HepG2 (cell line): ENCODE measurements around the gene CDC37L1. TPM values are rescaled to one million over a fixed set of nuclear protein-coding genes. Genes with fewer than 3 reads are reported as not detected.
A peak's percentile ranks its signal among the peaks of the same experiment; 100 is the strongest.

ENCODE experiments used
- ARNT2 ChIP-seq: sonication (generic); formaldehyde crosslinking; IDR thresholded peaks from 2 replicates; pipeline ENCODE4 v1.8.0; 2022; ENCODE audit warnings: mild to moderate bottlenecking, low read depth, missing genetic modification reagents, moderate library complexity
- ATF4 ChIP-seq, 2 experiments: fragments of 450-650 bp in 1 of 2; sonication (generic) in 1 of 2; formaldehyde crosslinking; IDR thresholded peaks; 2 replicates each; pipeline versions ENCODE4 v1.5.0 to v1.8.0; 2020 to 2022; ENCODE audit warnings: mild to moderate bottlenecking in 1 of 2, missing genetic modification reagents in 1 of 2
- BORCS8-MEF2B ChIP-seq: sonication (generic); formaldehyde crosslinking; IDR thresholded peaks from 2 replicates; pipeline ENCODE4 v1.8.0; 2022; ENCODE audit warnings: mild to moderate bottlenecking, missing genetic modification reagents
- CREB1 ChIP-seq, 2 experiments: fragments of 450-650 bp in 1 of 2; IDR thresholded peaks; 2 replicates each; pipeline ENCODE4 v1.6.1; 2016 to 2017; ENCODE audit warnings: control low read depth in 1 of 2, mild to moderate bottlenecking in 1 of 2, missing compliant biosample characterization in 1 of 2, missing genetic modification characterization in 1 of 2
- FOXK1 ChIP-seq: sonication (generic); formaldehyde crosslinking; IDR thresholded peaks from 2 replicates; pipeline ENCODE4 v1.4.0; 2020; ENCODE audit warnings: low read depth, missing genetic modification reagents, borderline replicate concordance
- GTF3A ChIP-seq: sonication (generic); formaldehyde crosslinking; conservative IDR thresholded peaks from 2 replicates; pipeline ENCODE4 v1.4.0; 2020; ENCODE audit warnings: mild to moderate bottlenecking, missing genetic modification reagents
- HDAC2 ChIP-seq: sonication (generic); formaldehyde crosslinking; IDR thresholded peaks from 2 replicates; pipeline ENCODE4 v1.4.0; 2020; ENCODE audit warnings: missing genetic modification reagents
- KDM2A ChIP-seq: sonication (generic); formaldehyde crosslinking; IDR thresholded peaks from 2 replicates; pipeline ENCODE4 v1.4.0; 2020; ENCODE audit warnings: low read depth, missing genetic modification reagents, borderline replicate concordance
- KLF12 ChIP-seq: sonication (generic); formaldehyde crosslinking; IDR thresholded peaks from 2 replicates; pipeline ENCODE4 v1.4.0; 2020; ENCODE audit warnings: missing genetic modification reagents, borderline replicate concordance
- KMT2B ChIP-seq: IDR thresholded peaks from 2 replicates; pipeline ENCODE4 v1.6.1; 2016; ENCODE audit warnings: missing genetic modification reagents, missing compliant biosample characterization
- MXI1 ChIP-seq: IDR thresholded peaks from 3 replicates; pipeline ENCODE4 v1.6.1; 2012; ENCODE audit warnings: low read depth, low read length, inconsistent platforms, borderline replicate concordance
- MYC ChIP-seq: sonication (generic); formaldehyde crosslinking; IDR thresholded peaks from 2 replicates; pipeline ENCODE4 v1.9.0; 2021; ENCODE audit warnings: missing genetic modification reagents, borderline replicate concordance
- PHF20 ChIP-seq: sonication (generic); formaldehyde crosslinking; IDR thresholded peaks from 2 replicates; pipeline ENCODE4 v1.5.0; 2020; ENCODE audit warnings: mild to moderate bottlenecking, missing genetic modification reagents
- RORA ChIP-seq: sonication (generic); formaldehyde crosslinking; IDR thresholded peaks from 2 replicates; pipeline ENCODE4 v1.5.0; 2020; ENCODE audit warnings: mild to moderate bottlenecking, missing genetic modification reagents, moderate library complexity
- SAP130 ChIP-seq: IDR thresholded peaks from 2 replicates; pipeline ENCODE4 v1.6.1; 2016; ENCODE audit warnings: low read depth
- SCMH1 ChIP-seq: sonication (generic); formaldehyde crosslinking; IDR thresholded peaks from 2 replicates; pipeline ENCODE4 v1.9.0; 2021; ENCODE audit warnings: missing genetic modification reagents, mild to moderate bottlenecking, borderline replicate concordance
- ZFX ChIP-seq: sonication (generic); formaldehyde crosslinking; IDR thresholded peaks from 2 replicates; pipeline ENCODE4 v1.4.0; 2020; ENCODE audit warnings: mild to moderate bottlenecking, low read depth, missing genetic modification reagents, moderate library complexity
- ZMYM4 ChIP-seq: sonication (generic); formaldehyde crosslinking; IDR thresholded peaks from 2 replicates; pipeline ENCODE4 v1.8.1; 2023; ENCODE audit warnings: mild to moderate bottlenecking, missing genetic modification reagents
- ZNF441 ChIP-seq: sonication (generic); formaldehyde crosslinking; IDR thresholded peaks from 2 replicates; pipeline ENCODE4 v1.7.0; 2021; ENCODE audit warnings: missing genetic modification reagents, borderline replicate concordance
- ZNF563 ChIP-seq: sonication (generic); formaldehyde crosslinking; IDR thresholded peaks from 2 replicates; pipeline ENCODE4 v1.8.0; 2022; ENCODE audit warnings: mild to moderate bottlenecking, moderate library complexity, missing genetic modification reagents
- ZNF670 ChIP-seq: sonication (generic); formaldehyde crosslinking; IDR thresholded peaks from 2 replicates; pipeline ENCODE4 v1.8.0; 2022; ENCODE audit warnings: mild to moderate bottlenecking, missing genetic modification reagents, borderline replicate concordance
- ZNF772 ChIP-seq: sonication (generic); formaldehyde crosslinking; IDR thresholded peaks from 2 replicates; pipeline ENCODE4 v1.5.0; 2020; ENCODE audit warnings: mild to moderate bottlenecking, missing genetic modification reagents
- polyA plus RNA-seq, 8 experiments: library from polyadenylated mRNA; depleted of rRNA in 3 of 8; stranded (reverse) in 7 of 8; unstranded in 1 of 8; fragments of >200 nt; fragmentation: Illumina TruSeq in 4 of 8; extraction: Trizol in 4 of 8; gene quantifications; 2 replicates each; pipeline versions ENCODE4 v1.2.1 to v1.2.3, GENCODE V29; 2011 to 2016; ENCODE audit warnings: low read depth in 4 of 8, missing spikeins in 1 of 8, mixed read lengths in 1 of 8; ENCODE audit not compliant: insufficient read depth in 1 of 8
- total RNA-seq, 5 experiments: library from RNA; depleted of rRNA; stranded (reverse); fragments of >200 nt; fragmentation: Illumina TruSeq; extraction: Trizol; gene quantifications; 2 replicates each; pipeline ENCODE4 v1.2.3, GENCODE V29; 2016; ENCODE audit warnings: low read depth in 1 of 5
- TF ChIP-seq, protein P1 (sequence below): sonication (generic); formaldehyde crosslinking; IDR thresholded peaks from 2 replicates; pipeline ENCODE4 v1.9.0; 2022; ENCODE audit warnings: missing genetic modification reagents, mild to moderate bottlenecking, borderline replicate concordance
- TF ChIP-seq, protein P2 (sequence below), 2 experiments: sonication (generic) in 1 of 2; formaldehyde crosslinking in 1 of 2; IDR thresholded peaks; 2 replicates each; pipeline versions ENCODE4 v1.4.0 to v1.6.1; 2018 to 2020; ENCODE audit warnings: missing genetic modification reagents in 2 of 2, borderline replicate concordance in 1 of 2, low read depth in 1 of 2, mild to moderate bottlenecking in 1 of 2, missing biosample characterization in 1 of 2

The CDC37L1 gene
- total and polyA plus RNA-seq, 2 of the 13 experiments (the other 11 are each of a cell fraction or from before 2014, with no cell fraction given): 5.5 to 17.0 TPM

DNA sequence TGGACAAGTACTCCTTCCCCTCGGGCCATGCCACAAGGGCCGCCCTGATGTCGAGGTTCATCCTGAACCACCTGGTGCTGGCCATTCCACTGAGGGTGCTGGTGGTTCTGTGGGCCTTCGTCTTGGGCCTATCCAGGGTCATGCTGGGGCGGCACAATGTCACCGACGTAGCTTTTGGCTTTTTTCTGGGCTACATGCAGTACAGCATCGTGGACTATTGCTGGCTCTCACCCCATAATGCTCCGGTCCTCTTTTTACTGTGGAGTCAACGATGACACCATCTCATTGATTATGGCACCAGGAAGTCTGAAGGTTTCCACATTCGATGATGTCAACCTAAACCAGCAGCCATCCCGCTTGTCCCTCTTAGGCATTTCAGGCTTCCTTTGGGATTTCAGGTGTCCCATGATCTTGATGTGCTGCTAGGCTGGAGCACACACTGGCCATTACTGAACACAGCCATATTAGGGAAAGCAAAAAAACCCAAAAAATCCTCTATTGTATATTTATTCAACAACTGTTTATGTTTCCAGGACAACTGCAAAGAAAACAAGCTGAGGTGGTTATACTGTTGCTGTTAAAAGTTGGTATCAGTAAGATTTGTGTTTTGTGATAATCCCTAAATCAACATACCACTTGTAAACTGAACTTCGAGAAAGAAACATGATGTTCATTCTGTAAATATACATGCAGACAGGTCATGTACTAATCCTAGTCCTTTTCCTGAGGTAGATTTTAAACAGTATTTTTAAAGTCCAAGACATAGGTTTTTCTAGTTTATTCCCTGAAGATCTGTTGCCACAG, 16.2 kb upstream of the CDC37L1 start (continued):
- TF ChIP-seq RORA (CRISPR knock-in tag) (no peak), SAP130 (CRISPR knock-in tag) (peak; percentile 9; the same call in 1 of the 2 replicates), ZNF772 (CRISPR knock-in tag) (no peak), BORCS8-MEF2B (no peak), KLF12 (CRISPR knock-in tag) (no peak), SCMH1 (CRISPR knock-in tag) (no peak), ZNF670 (CRISPR knock-in tag) (peak; percentile 73), PHF20 (CRISPR knock-in tag) (peak; percentile 28; the same call in 1 of the 2 replicates), ZMYM4 (CRISPR knock-in tag) (no peak), ZNF563 (CRISPR knock-in tag) (no peak), MXI1 (no peak), CREB1 (IDR thresholded peaks at IDR 0.05) (peak; percentile 44), CREB1 (CRISPR knock-in tag; IDR thresholded peaks at IDR 0.05) (peak; percentile 66), ZFX (CRISPR knock-in tag) (peak; percentile 23; the same call in 1 of the 2 replicates), KDM2A (CRISPR knock-in tag) (0 out of 2 replicates have a peak, but pooled peaks have one; percentile 1), HDAC2 (CRISPR knock-in tag) (peak; percentile 35; the same call in 1 of the 2 replicates), FOXK1 (CRISPR knock-in tag) (no peak), ZNF441 (CRISPR knock-in tag) (0 out of 2 replicates have a peak, but pooled peaks have one; percentile 12), ARNT2 (CRISPR knock-in tag) (no peak), MYC (CRISPR knock-in tag) (0 out of 2 replicates have a peak, but pooled peaks have one; percentile 48), KMT2B (CRISPR knock-in tag) (no peak), GTF3A (CRISPR knock-in tag) (no peak), ATF4 (CRISPR knock-in tag; IDR thresholded peaks at IDR 0.05) (0 out of 4 replicates have a peak, but pooled peaks of 1 of the 2 experiments have one; percentile 33)
- TF ChIP-seq, protein P1, sequence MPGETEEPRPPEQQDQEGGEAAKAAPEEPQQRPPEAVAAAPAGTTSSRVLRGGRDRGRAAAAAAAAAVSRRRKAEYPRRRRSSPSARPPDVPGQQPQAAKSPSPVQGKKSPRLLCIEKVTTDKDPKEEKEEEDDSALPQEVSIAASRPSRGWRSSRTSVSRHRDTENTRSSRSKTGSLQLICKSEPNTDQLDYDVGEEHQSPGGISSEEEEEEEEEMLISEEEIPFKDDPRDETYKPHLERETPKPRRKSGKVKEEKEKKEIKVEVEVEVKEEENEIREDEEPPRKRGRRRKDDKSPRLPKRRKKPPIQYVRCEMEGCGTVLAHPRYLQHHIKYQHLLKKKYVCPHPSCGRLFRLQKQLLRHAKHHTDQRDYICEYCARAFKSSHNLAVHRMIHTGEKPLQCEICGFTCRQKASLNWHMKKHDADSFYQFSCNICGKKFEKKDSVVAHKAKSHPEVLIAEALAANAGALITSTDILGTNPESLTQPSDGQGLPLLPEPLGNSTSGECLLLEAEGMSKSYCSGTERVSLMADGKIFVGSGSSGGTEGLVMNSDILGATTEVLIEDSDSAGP (CRISPR knock-in tag): no peak; the same call in 1 of the 2 replicates
- TF ChIP-seq, protein P2, sequence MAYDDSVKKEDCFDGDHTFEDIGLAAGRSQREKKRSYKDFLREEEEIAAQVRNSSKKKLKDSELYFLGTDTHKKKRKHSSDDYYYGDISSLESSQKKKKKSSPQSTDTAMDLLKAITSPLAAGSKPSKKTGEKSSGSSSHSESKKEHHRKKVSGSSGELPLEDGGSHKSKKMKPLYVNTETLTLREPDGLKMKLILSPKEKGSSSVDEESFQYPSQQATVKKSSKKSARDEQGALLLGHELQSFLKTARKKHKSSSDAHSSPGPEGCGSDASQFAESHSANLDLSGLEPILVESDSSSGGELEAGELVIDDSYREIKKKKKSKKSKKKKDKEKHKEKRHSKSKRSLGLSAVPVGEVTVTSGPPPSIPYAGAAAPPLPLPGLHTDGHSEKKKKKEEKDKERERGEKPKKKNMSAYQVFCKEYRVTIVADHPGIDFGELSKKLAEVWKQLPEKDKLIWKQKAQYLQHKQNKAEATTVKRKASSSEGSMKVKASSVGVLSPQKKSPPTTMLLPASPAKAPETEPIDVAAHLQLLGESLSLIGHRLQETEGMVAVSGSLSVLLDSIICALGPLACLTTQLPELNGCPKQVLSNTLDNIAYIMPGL (CRISPR knock-in tag; IDR thresholded peaks at IDR 0.05; ENCODE audit: borderline replicate concordance in 1 of 2, low read depth in 1 of 2): no peak; a peak in 1 of 4 replicates
